22Rv1 (cell line): ENCODE results near the gene ANKS6.

Experiments used
- ZFX ChIP-seq: fragments of 450-650 bp; IDR thresholded peaks from 2 replicates; pipeline ENCODE4 v1.6.1; 2017; ENCODE audit warnings: antibody characterized with exemption, borderline replicate concordance
- TF ChIP-seq, protein P1 (sequence below): fragments of 450-650 bp; IDR thresholded peaks from 2 replicates; pipeline ENCODE4 v1.5.1; 2017; ENCODE audit warnings: mild to moderate bottlenecking

- TF ChIP-seq, protein P1, sequence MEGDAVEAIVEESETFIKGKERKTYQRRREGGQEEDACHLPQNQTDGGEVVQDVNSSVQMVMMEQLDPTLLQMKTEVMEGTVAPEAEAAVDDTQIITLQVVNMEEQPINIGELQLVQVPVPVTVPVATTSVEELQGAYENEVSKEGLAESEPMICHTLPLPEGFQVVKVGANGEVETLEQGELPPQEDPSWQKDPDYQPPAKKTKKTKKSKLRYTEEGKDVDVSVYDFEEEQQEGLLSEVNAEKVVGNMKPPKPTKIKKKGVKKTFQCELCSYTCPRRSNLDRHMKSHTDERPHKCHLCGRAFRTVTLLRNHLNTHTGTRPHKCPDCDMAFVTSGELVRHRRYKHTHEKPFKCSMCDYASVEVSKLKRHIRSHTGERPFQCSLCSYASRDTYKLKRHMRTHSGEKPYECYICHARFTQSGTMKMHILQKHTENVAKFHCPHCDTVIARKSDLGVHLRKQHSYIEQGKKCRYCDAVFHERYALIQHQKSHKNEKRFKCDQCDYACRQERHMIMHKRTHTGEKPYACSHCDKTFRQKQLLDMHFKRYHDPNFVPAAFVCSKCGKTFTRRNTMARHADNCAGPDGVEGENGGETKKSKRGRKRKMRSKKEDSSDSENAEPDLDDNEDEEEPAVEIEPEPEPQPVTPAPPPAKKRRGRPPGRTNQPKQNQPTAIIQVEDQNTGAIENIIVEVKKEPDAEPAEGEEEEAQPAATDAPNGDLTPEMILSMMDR = no peak
- TF ChIP-seq ZFX = no peak
These were observed 1.9 kb upstream of the ANKS6 start for GRCh38 chr9:98798254-98798653.
